NT2/D1 (cell line): Measurements from ENCODE around the gene CDR2.

Source experiments
- DNase-seq: peaks from one replicate; pipeline ENCODE4 v3.0.0-alpha.2; 2011; ENCODE audit warnings: low read depth, low spot score
- H3K27me3 ChIP-seq: 2 replicates; pipeline ENCODE4 v1.6.0; 2011; ENCODE audit warnings: mild to moderate bottlenecking; ENCODE audit not compliant: insufficient read length, insufficient read depth
- H3K36me3 ChIP-seq: 2 replicates; pipeline ENCODE4 v1.6.1; 2011; ENCODE audit warnings: mild to moderate bottlenecking, low read length, mixed read lengths; ENCODE audit not compliant: insufficient read depth, insufficient read length
- H3K4me1 ChIP-seq: 2 replicates; pipeline ENCODE4 v1.5.1; 2011; ENCODE audit not compliant: insufficient read depth, insufficient read length
- H3K4me3 ChIP-seq: 2 replicates; pipeline ENCODE4 v1.5.1; 2011; ENCODE audit warnings: low read depth; ENCODE audit not compliant: insufficient read length
- H3K9ac ChIP-seq: 2 replicates; pipeline ENCODE4 v1.6.0; 2011; ENCODE audit warnings: low read depth; ENCODE audit not compliant: insufficient read length
- H3K9me3 ChIP-seq: 2 replicates; pipeline ENCODE4 v1.5.1; 2011; ENCODE audit warnings: mild to moderate bottlenecking, low read length; ENCODE audit not compliant: insufficient read depth
- SUZ12 ChIP-seq: IDR thresholded peaks from 2 replicates; pipeline ENCODE4 v1.6.1; 2011; ENCODE audit not compliant: insufficient read length, insufficient read depth; ENCODE audit errors: extremely low read depth
- YY1 ChIP-seq: IDR thresholded peaks from 2 replicates; pipeline ENCODE4 v1.6.1; 2011; ENCODE audit not compliant: insufficient read length, insufficient read depth
- ZNF274 ChIP-seq: IDR thresholded peaks from 2 replicates; pipeline ENCODE4 v1.6.1; 2011; ENCODE audit warnings: mild to moderate bottlenecking, low read depth, low read length

The CDR2 gene

GRCh38 chr16:22348291-22348690 is 26.1 kb downstream of the CDR2 start:
- Histone ChIP-seq H3K9me3 (no peaks in the 10 kb centered on the region), H3K9ac (no peak overlapping the region), H3K27me3 (no peaks in the 10 kb centered on the region), H3K4me1 (peaks cover 3% of the 10 kb centered on the region), H3K4me3 (no peak overlapping the region), H3K36me3 (peaks cover 74% of the 10 kb centered on the region)
- no peak for TF ChIP-seq SUZ12
- no peak for TF ChIP-seq YY1
- no peak for TF ChIP-seq ZNF274
- DNase-seq: no peak

- no peak overlapping the region for H3K9ac ChIP-seq
- no peak for DNase-seq
- peaks cover 74% of the 10 kb centered on the region for H3K36me3 ChIP-seq
- no peaks in the 10 kb centered on the region for H3K4me1 ChIP-seq
- H3K4me3 ChIP-seq: no peak overlapping the region
- no peaks in the 10 kb centered on the region for H3K9me3 ChIP-seq
- TF ChIP-seq YY1: no peak
- TF ChIP-seq ZNF274: no peak
- no peak for TF ChIP-seq SUZ12
- H3K27me3 ChIP-seq: no peaks in the 10 kb centered on the region
Measured at GRCh38 chr16:22347100-22347820, 27.2 kb downstream of the CDR2 start.

- no peak for DNase-seq
- H3K9me3 ChIP-seq: 0 out of 2 replicates have a peak, but pooled peaks cover 5% of the 10 kb centered on the region
- H3K36me3 ChIP-seq: peaks cover 67% of the 10 kb centered on the region
- no peak overlapping the region for H3K4me3 ChIP-seq
- no peak overlapping the region for H3K9ac ChIP-seq
- TF ChIP-seq YY1: no peak
- TF ChIP-seq ZNF274: no peak
- no peak for TF ChIP-seq SUZ12
- H3K27me3 ChIP-seq: no peaks in the 10 kb centered on the region
- no peaks in the 10 kb centered on the region for H3K4me1 ChIP-seq
Measured at GRCh38 chr16:22346483-22346882, 27.9 kb downstream of the CDR2 start.

DNA sequence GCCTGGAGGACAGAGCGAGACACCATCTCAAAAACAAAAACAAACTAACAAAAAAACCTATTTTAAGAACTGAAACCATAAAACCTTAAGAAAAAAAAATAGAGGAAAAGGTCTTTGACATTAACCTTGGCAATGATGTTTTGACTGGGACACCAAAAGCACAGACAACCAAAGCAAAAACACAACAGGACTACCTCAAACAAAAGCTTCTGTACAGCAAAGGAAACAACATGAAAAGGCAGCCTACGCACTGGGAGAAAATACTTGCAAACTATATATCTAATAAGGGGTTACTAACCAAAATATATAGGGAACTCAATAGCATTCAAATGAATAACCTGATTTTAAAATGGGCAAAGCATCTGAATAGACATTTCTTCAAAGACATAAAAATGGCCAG is 32.3 kb downstream of the CDR2 start:
- H3K9me3 ChIP-seq: peaks cover 22% of the 10 kb centered on the region
- no peaks in the 10 kb centered on the region for H3K27me3 ChIP-seq
- DNase-seq: no peak
- TF ChIP-seq ZNF274: no peak
- TF ChIP-seq SUZ12: no peak
- TF ChIP-seq YY1: no peak
- no peak overlapping the region for H3K4me3 ChIP-seq
- no peaks in the 10 kb centered on the region for H3K4me1 ChIP-seq
- peaks cover 27% of the 10 kb centered on the region for H3K36me3 ChIP-seq
- H3K9ac ChIP-seq: no peak overlapping the region

DNA sequence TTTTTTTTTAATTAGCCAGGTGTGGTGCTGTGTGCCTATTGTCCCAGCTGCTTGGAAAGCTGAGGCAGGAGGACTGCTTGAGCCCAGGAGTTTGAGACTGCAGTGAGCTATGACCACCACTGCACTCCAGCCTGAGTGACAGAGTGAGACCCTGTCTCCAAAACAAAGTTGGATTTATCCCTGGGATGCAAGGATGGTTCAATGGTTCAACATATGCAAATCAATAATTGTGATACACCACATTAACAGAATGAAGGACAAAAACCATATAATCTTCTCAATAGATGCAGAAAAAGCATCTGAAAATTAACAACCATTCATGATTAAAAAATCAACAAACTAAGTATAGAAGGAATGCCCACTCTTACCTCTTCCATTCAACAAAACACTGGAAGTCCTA is 33.5 kb downstream of the CDR2 start:
- H3K9ac ChIP-seq: no peak overlapping the region
- no peak for TF ChIP-seq SUZ12
- TF ChIP-seq ZNF274: no peak
- no peak for TF ChIP-seq YY1
- H3K36me3 ChIP-seq: peaks cover 21% of the 10 kb centered on the region
- no peaks in the 10 kb centered on the region for H3K27me3 ChIP-seq
- no peaks in the 10 kb centered on the region for H3K4me1 ChIP-seq
- H3K4me3 ChIP-seq: no peak overlapping the region
- peaks cover 33% of the 10 kb centered on the region for H3K9me3 ChIP-seq
- DNase-seq: no peak

DNA sequence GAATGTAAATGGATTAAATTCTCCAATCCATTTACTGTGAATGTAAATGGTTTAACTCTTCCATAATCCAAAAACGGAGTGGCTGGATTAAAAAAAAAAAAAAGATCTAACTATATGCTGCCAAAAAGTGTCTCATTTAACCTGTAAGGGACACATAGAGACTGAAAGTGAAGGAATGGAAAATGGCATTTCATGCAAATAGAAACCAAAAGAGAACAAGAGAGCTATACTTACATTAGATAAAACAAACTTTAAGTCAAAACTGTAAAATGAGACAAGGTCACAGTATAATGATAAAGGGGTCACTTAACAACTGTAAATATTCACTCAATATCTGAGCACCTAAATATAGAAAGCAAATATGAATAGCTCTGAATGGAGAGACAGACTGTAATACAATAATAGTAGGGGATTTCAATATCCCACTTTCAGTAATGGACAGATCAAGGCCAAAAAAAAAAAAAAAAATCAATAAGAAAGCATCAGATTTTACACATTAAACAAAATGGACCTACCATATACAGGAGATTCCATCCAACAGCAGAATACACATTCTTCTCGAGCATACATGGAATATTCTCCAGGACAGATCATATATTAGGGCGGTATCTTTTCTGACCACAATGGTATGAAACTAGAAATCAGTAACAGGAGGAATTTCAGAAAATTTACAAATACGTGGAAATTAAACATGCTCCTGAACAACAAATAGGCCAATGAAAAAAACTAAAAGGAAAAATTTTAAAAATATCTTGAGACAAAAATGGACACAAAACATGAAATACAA is 36.4 kb downstream of the CDR2 start:
- no peaks in the 10 kb centered on the region for H3K4me1 ChIP-seq
- peaks cover 38% of the 10 kb centered on the region for H3K9me3 ChIP-seq
- H3K9ac ChIP-seq: no peak overlapping the region
- TF ChIP-seq SUZ12 (no peak), ZNF274 (no peak), YY1 (no peak)
- DNase-seq: no peak
- H3K36me3 ChIP-seq: peaks cover 30% of the 10 kb centered on the region
- no peaks in the 10 kb centered on the region for H3K27me3 ChIP-seq
- H3K4me3 ChIP-seq: no peak overlapping the region

DNA sequence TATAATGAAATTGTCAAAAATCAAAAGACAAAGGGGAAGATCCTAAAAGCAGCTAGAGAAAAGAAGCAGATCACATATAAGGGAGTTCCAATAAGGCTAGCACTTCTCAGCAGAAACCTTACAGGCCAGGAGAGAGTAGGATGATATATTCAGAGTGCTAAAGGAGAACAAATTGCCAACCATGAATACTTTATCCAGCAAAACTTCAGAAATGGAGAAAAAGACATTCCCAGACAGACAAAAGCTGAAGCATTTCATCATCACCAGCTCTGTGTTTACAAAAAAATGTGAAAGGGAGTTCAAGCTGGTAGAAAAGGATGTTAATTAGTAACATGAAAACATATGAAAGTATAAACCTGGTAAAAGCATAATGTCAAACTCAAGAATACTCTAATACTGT is 37.4 kb downstream of the CDR2 start:
- Histone ChIP-seq H3K9ac (no peak overlapping the region), H3K27me3 (no peaks in the 10 kb centered on the region), H3K36me3 (peaks cover 35% of the 10 kb centered on the region), H3K4me3 (no peak overlapping the region), H3K9me3 (peaks cover 38% of the 10 kb centered on the region), H3K4me1 (no peaks in the 10 kb centered on the region)
- no peak for TF ChIP-seq SUZ12
- no peak for TF ChIP-seq YY1
- no peak for TF ChIP-seq ZNF274
- no peak for DNase-seq
